ENCODE results near the gene FAM186B.

FAM186B gene

DNA sequence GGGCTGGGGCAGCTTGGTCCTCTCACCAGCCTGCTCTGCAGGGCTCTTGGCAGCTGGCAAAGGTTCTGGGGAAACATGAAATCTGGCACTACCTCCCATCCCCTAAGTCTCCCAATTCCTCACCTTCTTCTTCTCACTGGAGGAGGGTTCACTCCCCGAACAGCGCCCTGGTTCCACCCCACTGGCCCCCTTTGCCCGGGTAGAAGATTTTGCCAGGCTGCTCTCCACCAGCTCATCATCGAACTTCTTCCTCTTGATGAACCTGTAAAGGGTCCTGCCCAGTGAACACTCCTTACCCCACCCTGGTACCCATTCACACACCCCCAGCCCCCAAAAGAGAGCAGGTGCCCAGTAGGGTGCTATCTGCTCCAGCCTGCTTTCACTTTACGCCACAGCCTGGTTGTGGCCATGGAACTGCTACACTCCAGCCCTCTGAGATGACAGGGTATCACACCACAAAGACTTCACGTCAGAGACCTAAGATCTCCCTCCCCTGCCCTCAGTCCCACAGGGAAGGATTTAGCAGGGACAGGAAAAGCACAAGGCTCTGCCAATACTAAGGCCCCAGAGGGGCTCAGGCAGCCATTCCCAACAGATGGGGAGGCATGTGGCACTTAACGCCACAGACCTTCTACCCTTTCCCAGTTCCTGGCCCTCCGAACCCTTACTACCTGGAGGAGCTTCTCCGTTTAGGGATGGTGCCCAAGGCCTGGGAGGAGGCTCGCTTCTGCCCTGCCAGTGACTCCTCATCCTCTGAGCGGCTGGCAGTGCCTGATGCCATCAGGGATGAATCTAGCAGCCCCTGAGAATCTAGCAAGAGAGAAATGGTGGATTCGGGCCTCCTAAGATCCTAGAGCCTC lies 39.8 kb downstream of the FAM186B start:
- H3K14ac ChIP-seq (ENCODE audit: low read length in 2 of 2), result no peak overlapping the region
- H2BK120ac ChIP-seq (ENCODE audit: low read depth, low read length), result no peak overlapping the region
- no peak overlapping the region for H2BK15ac ChIP-seq (ENCODE audit: low read depth, poor library complexity, severe bottlenecking)
- no peak overlapping the region for H3K18ac ChIP-seq (ENCODE audit: low read depth in 1 of 2, low read length in 2 of 2)
- no peak overlapping the region for H3K4me3 ChIP-seq (ENCODE audit: insufficient read depth in 1 of 2, low read depth in 1 of 2, low read length in 2 of 2)
- peak overlapping the region; percentile 15 for H4K91ac ChIP-seq (ENCODE audit: low read length)
- peaks cover 31% of the 10 kb centered on the region for H3K79me1 ChIP-seq (replicated peaks; ENCODE audit: low read length, poor library complexity, severe bottlenecking)
- H3K9ac ChIP-seq (ENCODE audit: low read length), result no peak overlapping the region
- 96% methylated on average over 12 of the region's 12 CpGs for WGBS
- no peaks in the 10 kb centered on the region for H3K27me3 ChIP-seq (ENCODE audit: control insufficient read depth in 1 of 2, insufficient read depth in 1 of 2, low read length in 2 of 2)
- no peak overlapping the region for H2AK5ac ChIP-seq (ENCODE audit: low read length, severe bottlenecking)
- H3K23ac ChIP-seq (ENCODE audit: low read length in 2 of 2), result no peak overlapping the region
- no peak overlapping the region for H3K27ac ChIP-seq (ENCODE audit: low read length, poor library complexity, severe bottlenecking)
- no peaks in the 10 kb centered on the region for H3K9me3 ChIP-seq (ENCODE audit: control insufficient read depth, low read length)
- H2BK5ac ChIP-seq (ENCODE audit: low read depth, low read length, poor library complexity, severe bottlenecking), result no peak overlapping the region
- no peak overlapping the region for H3K4ac ChIP-seq (ENCODE audit: low read depth in 1 of 2, low read length in 2 of 2)
- peaks cover 11% of the 10 kb centered on the region for H3K4me1 ChIP-seq (ENCODE audit: control insufficient read depth, insufficient read depth, low read depth, low read length)
- DNase-seq, result no peak
- H3K36me3 ChIP-seq (ENCODE audit: control insufficient read depth in 1 of 2, insufficient read depth in 2 of 2, low read depth in 1 of 2, low read length in 2 of 2), result peaks cover 53 to 56% of the 10 kb centered on the region in 2 experiments
- H2AFZ ChIP-seq (ENCODE audit: low read depth, low read length), result no peak overlapping the region
- H3K4me2 ChIP-seq (ENCODE audit: low read length, poor library complexity, severe bottlenecking), result no peak overlapping the region
- no peak overlapping the region for H2BK12ac ChIP-seq (ENCODE audit: low read length in 2 of 2)
- no peak overlapping the region for H4K8ac ChIP-seq (ENCODE audit: low read length)

GRCh38 chr12:49564686-49565405 lies 40.6 kb downstream of the FAM186B start:
- H3K9me3 ChIP-seq (ENCODE audit: control insufficient read depth, low read length), result no peaks in the 10 kb centered on the region
- H2AK5ac ChIP-seq (ENCODE audit: low read length, severe bottlenecking), result no peak overlapping the region
- H3K23ac ChIP-seq (ENCODE audit: low read length in 2 of 2), result no peak overlapping the region
- no peak overlapping the region for H3K4ac ChIP-seq (ENCODE audit: low read depth in 1 of 2, low read length in 2 of 2)
- H4K8ac ChIP-seq (ENCODE audit: low read length), result no peak overlapping the region
- H3K18ac ChIP-seq (ENCODE audit: low read depth in 1 of 2, low read length in 2 of 2), result no peak overlapping the region
- no peaks in the 10 kb centered on the region for H3K27me3 ChIP-seq (ENCODE audit: control insufficient read depth in 1 of 2, insufficient read depth in 1 of 2, low read length in 2 of 2)
- no peak overlapping the region for H2AFZ ChIP-seq (ENCODE audit: low read depth, low read length)
- H2BK12ac ChIP-seq (ENCODE audit: low read length in 2 of 2), result no peak overlapping the region
- no peak overlapping the region for H3K4me3 ChIP-seq (ENCODE audit: insufficient read depth in 1 of 2, low read depth in 1 of 2, low read length in 2 of 2)
- H3K4me1 ChIP-seq (ENCODE audit: control insufficient read depth, insufficient read depth, low read depth, low read length), result peaks cover 11% of the 10 kb centered on the region
- H3K27ac ChIP-seq (ENCODE audit: low read length, poor library complexity, severe bottlenecking), result no peak overlapping the region
- H2BK15ac ChIP-seq (ENCODE audit: low read depth, poor library complexity, severe bottlenecking), result no peak overlapping the region
- no peak overlapping the region for H4K91ac ChIP-seq (ENCODE audit: low read length)
- no peak overlapping the region for H3K14ac ChIP-seq (ENCODE audit: low read length in 2 of 2)
- 95% methylated on average over 8 of the region's 8 CpGs for WGBS
- no peak for DNase-seq
- no peak overlapping the region for H3K9ac ChIP-seq (ENCODE audit: low read length)
- no peak overlapping the region for H2BK5ac ChIP-seq (ENCODE audit: low read depth, low read length, poor library complexity, severe bottlenecking)
- peaks cover 31% of the 10 kb centered on the region for H3K79me1 ChIP-seq (replicated peaks; ENCODE audit: low read length, poor library complexity, severe bottlenecking)
- peaks cover 60 to 61% of the 10 kb centered on the region in 2 experiments for H3K36me3 ChIP-seq (ENCODE audit: control insufficient read depth in 1 of 2, insufficient read depth in 2 of 2, low read depth in 1 of 2, low read length in 2 of 2)
- no peak overlapping the region for H2BK120ac ChIP-seq (ENCODE audit: low read depth, low read length)
- no peak overlapping the region for H3K4me2 ChIP-seq (ENCODE audit: low read length, poor library complexity, severe bottlenecking)

DNA sequence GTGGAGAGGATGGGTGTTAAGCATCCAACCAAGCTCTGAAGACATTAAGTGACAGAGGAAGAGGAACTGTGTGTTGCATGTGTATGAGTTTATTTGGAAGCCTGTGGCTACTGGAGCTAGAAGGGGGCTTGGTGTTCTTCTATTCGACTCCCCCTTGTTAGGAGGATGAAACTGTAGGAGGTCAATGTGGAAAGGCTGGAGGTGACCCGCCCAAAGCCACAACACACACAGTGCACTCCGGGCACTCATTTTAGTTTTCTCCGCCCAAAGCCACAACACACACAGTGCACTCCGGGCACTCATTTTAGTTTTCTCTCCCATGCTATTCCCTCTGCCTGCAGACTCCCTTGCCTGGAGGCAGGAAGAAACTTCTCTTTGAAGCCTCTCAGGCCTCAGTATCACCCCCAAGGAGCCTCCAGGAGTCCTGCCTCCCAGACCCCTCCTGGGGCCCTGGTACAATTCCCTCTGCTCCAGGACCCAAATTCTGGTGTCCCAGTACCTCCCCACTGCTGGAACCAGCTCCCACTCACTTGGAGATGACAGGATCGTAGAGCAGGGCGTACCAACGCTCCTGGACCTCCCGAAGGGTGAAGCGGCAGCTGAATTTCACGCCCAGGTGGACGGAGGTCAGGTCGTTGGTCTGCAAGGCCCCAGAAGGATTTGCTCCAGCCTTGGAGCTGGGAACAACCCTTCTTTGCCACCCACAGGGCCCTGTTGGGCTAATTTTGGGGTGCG lies 41.3 kb downstream of the FAM186B start:
- no peak overlapping the region for H3K14ac ChIP-seq (ENCODE audit: low read length in 2 of 2)
- peaks cover 68 to 69% of the 10 kb centered on the region in 2 experiments for H3K36me3 ChIP-seq (ENCODE audit: control insufficient read depth in 1 of 2, insufficient read depth in 2 of 2, low read depth in 1 of 2, low read length in 2 of 2)
- no peak overlapping the region for H3K4me2 ChIP-seq (ENCODE audit: low read length, poor library complexity, severe bottlenecking)
- peaks cover 11% of the 10 kb centered on the region for H3K4me1 ChIP-seq (ENCODE audit: control insufficient read depth, insufficient read depth, low read depth, low read length)
- H3K23ac ChIP-seq (ENCODE audit: low read length in 2 of 2), result no peak overlapping the region
- H2BK12ac ChIP-seq (ENCODE audit: low read length in 2 of 2), result no peak overlapping the region
- 98% methylated on average over 14 of the region's 14 CpGs for WGBS
- H2BK15ac ChIP-seq (ENCODE audit: low read depth, poor library complexity, severe bottlenecking), result no peak overlapping the region
- H3K79me1 ChIP-seq (replicated peaks; ENCODE audit: low read length, poor library complexity, severe bottlenecking), result peaks cover 32% of the 10 kb centered on the region
- no peak overlapping the region for H3K27ac ChIP-seq (ENCODE audit: low read length, poor library complexity, severe bottlenecking)
- no peak overlapping the region for H2BK5ac ChIP-seq (ENCODE audit: low read depth, low read length, poor library complexity, severe bottlenecking)
- no peaks in the 10 kb centered on the region for H3K27me3 ChIP-seq (ENCODE audit: control insufficient read depth in 1 of 2, insufficient read depth in 1 of 2, low read length in 2 of 2)
- H3K9ac ChIP-seq (ENCODE audit: low read length), result no peak overlapping the region
- H2AFZ ChIP-seq (ENCODE audit: low read depth, low read length), result no peak overlapping the region
- H4K8ac ChIP-seq (ENCODE audit: low read length), result no peak overlapping the region
- H2BK120ac ChIP-seq (ENCODE audit: low read depth, low read length), result no peak overlapping the region
- no peaks in the 10 kb centered on the region for H3K9me3 ChIP-seq (ENCODE audit: control insufficient read depth, low read length)
- no peak overlapping the region for H4K91ac ChIP-seq (ENCODE audit: low read length)
- H3K4ac ChIP-seq (ENCODE audit: low read depth in 1 of 2, low read length in 2 of 2), result no peak overlapping the region
- no peak overlapping the region for H2AK5ac ChIP-seq (ENCODE audit: low read length, severe bottlenecking)
- DNase-seq, result no peak
- no peak overlapping the region for H3K4me3 ChIP-seq (ENCODE audit: insufficient read depth in 1 of 2, low read depth in 1 of 2, low read length in 2 of 2)
- no peak overlapping the region for H3K18ac ChIP-seq (ENCODE audit: low read depth in 1 of 2, low read length in 2 of 2)

DNA sequence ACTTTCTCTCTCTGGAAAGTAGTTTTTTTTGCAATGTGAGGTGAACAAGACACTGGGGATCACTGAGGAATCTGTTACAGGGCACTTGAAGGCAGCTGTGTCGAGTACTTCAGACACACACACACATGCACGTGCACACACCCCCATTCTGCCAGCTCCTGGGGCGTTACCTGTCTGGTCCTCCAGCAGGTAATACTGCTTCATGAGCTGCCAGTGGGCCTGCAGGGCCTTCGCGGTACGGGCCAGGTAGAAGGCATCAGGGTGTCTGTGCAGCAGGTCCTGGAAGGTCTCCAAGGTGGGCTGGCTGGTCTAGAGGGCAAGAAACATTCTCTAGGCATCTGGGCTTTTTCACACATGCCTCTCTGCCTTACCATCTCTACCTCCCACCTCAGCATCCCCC lies 42.6 kb downstream of the FAM186B start:
- H3K36me3 ChIP-seq (ENCODE audit: control insufficient read depth in 1 of 2, insufficient read depth in 2 of 2, low read depth in 1 of 2, low read length in 2 of 2), result peaks cover 79 to 80% of the 10 kb centered on the region in 2 experiments
- no peak overlapping the region for H2BK12ac ChIP-seq (ENCODE audit: low read length in 2 of 2)
- no peak overlapping the region for H4K91ac ChIP-seq (ENCODE audit: low read length)
- WGBS, result 100% methylated on average over 3 of the region's 6 CpGs
- H4K8ac ChIP-seq (ENCODE audit: low read length), result no peak overlapping the region
- no peak overlapping the region for H3K4me3 ChIP-seq (ENCODE audit: insufficient read depth in 1 of 2, low read depth in 1 of 2, low read length in 2 of 2)
- no peak overlapping the region for H3K14ac ChIP-seq (ENCODE audit: low read length in 2 of 2)
- no peak overlapping the region for H2AK5ac ChIP-seq (ENCODE audit: low read length, severe bottlenecking)
- no peak overlapping the region for H2BK15ac ChIP-seq (ENCODE audit: low read depth, poor library complexity, severe bottlenecking)
- H3K23ac ChIP-seq (ENCODE audit: low read length in 2 of 2), result no peak overlapping the region
- H3K4ac ChIP-seq (ENCODE audit: low read depth in 1 of 2, low read length in 2 of 2), result no peak overlapping the region
- no peak for DNase-seq
- no peak overlapping the region for H3K27ac ChIP-seq (ENCODE audit: low read length, poor library complexity, severe bottlenecking)
- no peak overlapping the region for H3K18ac ChIP-seq (ENCODE audit: low read depth in 1 of 2, low read length in 2 of 2)
- no peak overlapping the region for H3K4me2 ChIP-seq (ENCODE audit: low read length, poor library complexity, severe bottlenecking)
- H3K79me1 ChIP-seq (replicated peaks; ENCODE audit: low read length, poor library complexity, severe bottlenecking), result peaks cover 33% of the 10 kb centered on the region
- H2BK5ac ChIP-seq (ENCODE audit: low read depth, low read length, poor library complexity, severe bottlenecking), result no peak overlapping the region
- H3K9ac ChIP-seq (ENCODE audit: low read length), result no peak overlapping the region
- no peak overlapping the region for H2AFZ ChIP-seq (ENCODE audit: low read depth, low read length)
- no peak overlapping the region for H2BK120ac ChIP-seq (ENCODE audit: low read depth, low read length)
- no peaks in the 10 kb centered on the region for H3K27me3 ChIP-seq (ENCODE audit: control insufficient read depth in 1 of 2, insufficient read depth in 1 of 2, low read length in 2 of 2)
- H3K9me3 ChIP-seq (ENCODE audit: control insufficient read depth, low read length), result no peaks in the 10 kb centered on the region
- peaks cover 11% of the 10 kb centered on the region for H3K4me1 ChIP-seq (ENCODE audit: control insufficient read depth, insufficient read depth, low read depth, low read length)
